ENCODE data around the gene REG3A.

REG3A gene
- 0 to 0.11 (median 0) reads per million in 18 experiments for total RNA-seq

GRCh38 chr2:79159653-79160052 is at the start of gene REG3A:
TSS of gene REG3A (minus strand) at chr2:79159753. CDS start at chr2:79159405, 348 bp downstream.
- no peak for DNase-seq

- DNase-seq = no peak
Measured at GRCh38 chr2:79200762-79201161, 41.2 kb upstream of the REG3A start.

GRCh38 chr2:79191816-79192215 is 32.3 kb upstream of the REG3A start:
- no peak for DNase-seq

- DNase-seq = no peak
Measured at GRCh38 chr2:79191081-79191480, 31.5 kb upstream of the REG3A start.

- no peak for DNase-seq
Measured at GRCh38 chr2:79189465-79189864, 29.9 kb upstream of the REG3A start.

GRCh38 chr2:79181617-79182016 is 22.1 kb upstream of the REG3A start:
- DNase-seq = no peak

- DNase-seq = no peak
Measured at GRCh38 chr2:79180092-79180491, 20.5 kb upstream of the REG3A start.

GRCh38 chr2:79179036-79179435 is 19.5 kb upstream of the REG3A start:
- DNase-seq = no peak

GRCh38 chr2:79178076-79178674 is 18.6 kb upstream of the REG3A start:
- DNase-seq = no peak

GRCh38 chr2:79171348-79171958 is 11.9 kb upstream of the REG3A start:
- no peak for DNase-seq

GRCh38 chr2:79162801-79163200 is 3.2 kb upstream of the REG3A start:
- no peak for DNase-seq

- no peak for DNase-seq
Measured at GRCh38 chr2:79162132-79162531, 2.6 kb upstream of the REG3A start.

- DNase-seq = no peak
Measured at GRCh38 chr2:79159030-79159429, 523 bp downstream of the REG3A start.

- no peak for DNase-seq
Measured at GRCh38 chr2:79155826-79156476, 3.6 kb downstream of the REG3A start.

- DNase-seq = no peak
Measured at GRCh38 chr2:79139423-79139822, 20.1 kb downstream of the REG3A start.

- no peak for DNase-seq
Measured at GRCh38 chr2:79138385-79138784, 21.2 kb downstream of the REG3A start.

- no peak for DNase-seq
Measured at GRCh38 chr2:79131687-79132086, 27.9 kb downstream of the REG3A start.

- DNase-seq = no peak
Measured at GRCh38 chr2:79129804-79130203, 29.7 kb downstream of the REG3A start.

- DNase-seq = no peak
Measured at GRCh38 chr2:79129260-79129659, 30.3 kb downstream of the REG3A start.

- DNase-seq = no peak
Measured at GRCh38 chr2:79128406-79128805, 31.1 kb downstream of the REG3A start.

GRCh38 chr2:79125721-79125985 is 33.9 kb downstream of the REG3A start:
- no peak for DNase-seq

- no peak for DNase-seq
Measured at GRCh38 chr2:79124907-79125720, 34.4 kb downstream of the REG3A start.

- DNase-seq = no peak
Measured at GRCh38 chr2:79122676-79123075, 36.9 kb downstream of the REG3A start.
